HG02759 (cell line): ENCODE results near the gene TIA1.
"Not testable (repeated sequence)": the region's sequence is repeated elsewhere in the genome, so short reads cannot be mapped to it uniquely, and the experiment has no call there.

ENCODE experiments used
- ATAC-seq: cut with Tn5 transposase; IDR thresholded peaks from one replicate; pipeline ENCODE4 v1.9.1; 2021; ENCODE audit warnings: mild to moderate bottlenecking, moderate library complexity; ENCODE audit not compliant: unreplicated experiment

The TIA1 gene, protein sequence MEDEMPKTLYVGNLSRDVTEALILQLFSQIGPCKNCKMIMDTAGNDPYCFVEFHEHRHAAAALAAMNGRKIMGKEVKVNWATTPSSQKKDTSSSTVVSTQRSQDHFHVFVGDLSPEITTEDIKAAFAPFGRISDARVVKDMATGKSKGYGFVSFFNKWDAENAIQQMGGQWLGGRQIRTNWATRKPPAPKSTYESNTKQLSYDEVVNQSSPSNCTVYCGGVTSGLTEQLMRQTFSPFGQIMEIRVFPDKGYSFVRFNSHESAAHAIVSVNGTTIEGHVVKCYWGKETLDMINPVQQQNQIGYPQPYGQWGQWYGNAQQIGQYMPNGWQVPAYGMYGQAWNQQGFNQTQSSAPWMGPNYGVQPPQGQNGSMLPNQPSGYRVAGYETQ

DNA sequence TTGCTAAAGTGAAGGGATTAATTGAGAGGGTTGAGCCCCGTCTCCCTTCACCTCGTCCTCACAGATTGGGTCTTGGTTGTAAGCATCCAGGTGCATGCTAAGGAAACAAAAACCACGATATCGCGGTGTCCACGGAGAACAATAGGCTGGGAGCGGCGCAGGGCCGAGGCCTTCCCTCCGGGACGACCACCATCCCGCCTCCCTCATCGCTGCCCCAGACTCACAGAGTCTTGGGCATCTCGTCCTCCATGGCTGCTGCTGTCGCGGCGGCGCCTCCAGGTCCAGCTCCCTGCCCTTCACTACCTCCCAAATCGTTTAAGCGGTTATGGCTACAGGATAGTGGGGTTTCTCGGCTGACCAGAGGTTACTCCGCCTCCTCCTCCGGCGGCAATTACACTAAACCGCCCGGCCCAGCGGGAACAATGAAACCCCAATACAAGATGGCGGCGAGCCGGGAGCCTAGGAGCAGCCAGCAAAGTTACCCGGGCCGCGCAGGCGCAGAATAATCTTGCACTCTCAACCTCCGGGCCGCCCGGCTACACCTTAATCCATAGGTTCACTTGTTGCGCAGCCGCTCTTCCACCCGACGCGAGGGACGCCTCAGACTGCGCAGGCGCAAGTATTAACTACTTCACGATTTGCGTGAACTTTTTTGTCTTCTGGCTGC lies at the start of gene TIA1:
TSS of gene TIA1 (minus strand) at position 448 of the 667 bp plus-strand sequence. CDS start at position 250, 198 bp downstream.
- peak; percentile 96 for ATAC-seq

DNA sequence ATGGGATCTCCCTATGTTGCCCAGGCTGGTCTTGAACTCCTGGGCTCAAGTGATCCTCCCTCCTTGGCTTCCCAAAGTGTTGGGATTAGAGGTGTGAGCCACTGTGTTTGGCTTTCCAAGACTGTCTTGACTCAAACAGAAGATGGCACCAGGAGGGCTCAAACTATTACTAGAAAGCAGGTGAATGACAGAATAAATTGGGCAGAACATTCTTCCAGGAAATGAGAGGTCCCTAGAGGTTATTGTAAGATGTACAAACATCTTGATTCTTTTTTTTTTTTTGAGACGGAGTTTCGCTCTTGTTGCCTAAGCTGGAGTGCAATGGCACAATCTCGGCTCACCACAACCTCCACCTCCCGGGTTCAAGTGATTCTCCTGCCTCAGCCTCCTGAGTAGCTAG lies 49.4 kb upstream of the TIA1 start:
- ATAC-seq: not testable (repeated sequence)

DNA sequence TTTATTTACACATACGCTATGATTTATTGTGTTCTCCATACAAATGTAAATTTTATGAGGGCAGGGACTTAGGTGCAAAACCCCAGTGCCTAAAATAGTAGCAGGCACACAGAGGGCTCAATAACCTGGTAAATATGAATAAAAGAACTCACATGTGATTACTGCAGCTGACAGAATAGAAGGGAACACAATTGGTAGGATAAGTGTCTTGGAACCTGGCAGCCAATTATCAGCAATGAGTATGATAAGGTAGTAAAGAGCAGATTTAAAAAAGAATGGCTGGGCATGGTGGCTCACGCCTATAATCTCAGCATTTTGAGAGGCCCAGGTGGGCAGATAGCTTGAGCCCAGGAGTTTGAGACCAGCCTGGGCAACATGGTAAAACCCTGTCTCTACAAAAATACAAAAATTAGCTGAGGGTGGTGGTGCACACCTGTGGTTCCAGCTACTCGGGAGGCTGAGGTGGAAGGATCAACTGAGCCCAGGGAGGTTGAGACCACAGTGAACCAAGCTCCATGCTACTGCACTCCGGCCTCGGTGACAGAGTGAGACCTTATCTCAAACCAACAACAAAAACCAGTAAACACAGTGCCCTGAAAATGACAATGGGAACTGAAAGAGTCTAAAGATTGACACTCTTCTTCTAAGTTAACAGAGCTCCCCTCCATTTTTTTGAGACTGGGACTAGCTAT lies 35.2 kb upstream of the TIA1 start:
- no peak for ATAC-seq

DNA sequence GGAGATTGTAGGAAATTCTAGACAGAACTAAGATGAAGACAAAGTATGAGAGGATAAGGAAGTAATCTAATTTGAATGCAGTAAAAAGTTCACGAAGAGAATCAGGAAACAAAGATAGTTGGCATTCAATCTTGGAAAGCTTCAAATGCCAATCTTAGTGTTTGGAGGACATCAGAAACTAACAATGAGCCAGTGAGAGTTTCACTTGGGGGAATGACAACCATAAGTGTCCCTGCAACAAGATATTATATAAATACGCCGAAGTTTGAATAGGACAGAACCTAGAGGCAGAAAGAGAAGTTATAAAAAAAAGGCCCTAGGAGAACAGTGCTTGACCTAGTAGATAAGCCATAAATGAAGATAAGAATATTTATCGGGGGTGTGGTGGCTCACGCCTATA lies 34.0 kb upstream of the TIA1 start:
- ATAC-seq: no peak

DNA sequence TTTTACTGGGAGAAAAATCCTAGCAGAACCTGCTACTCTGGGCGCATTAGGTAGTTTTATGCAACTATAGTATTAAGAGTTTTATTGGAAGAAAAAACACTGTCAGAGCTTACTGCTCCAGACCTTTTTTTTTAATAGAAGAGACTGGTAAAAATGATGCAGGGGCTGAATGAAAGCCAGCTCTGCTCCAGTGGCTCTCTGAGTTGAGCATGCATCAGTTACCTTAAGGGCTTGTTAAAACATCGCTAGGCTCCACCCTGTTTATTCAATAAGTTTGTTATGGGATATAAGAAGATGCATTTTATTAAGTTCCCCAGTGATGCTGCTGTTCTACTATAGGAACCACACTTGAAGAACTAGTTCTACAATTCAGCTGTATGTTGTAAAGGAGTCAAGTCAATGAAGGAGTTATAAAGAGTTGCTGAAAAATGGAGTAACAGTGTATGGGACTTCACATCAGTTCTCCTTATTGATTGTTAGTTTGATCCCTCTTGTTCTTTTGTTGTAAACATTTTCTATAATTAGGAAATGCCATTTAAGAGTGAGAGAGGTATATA lies 31.9 kb upstream of the TIA1 start:
- ATAC-seq: no peak

DNA sequence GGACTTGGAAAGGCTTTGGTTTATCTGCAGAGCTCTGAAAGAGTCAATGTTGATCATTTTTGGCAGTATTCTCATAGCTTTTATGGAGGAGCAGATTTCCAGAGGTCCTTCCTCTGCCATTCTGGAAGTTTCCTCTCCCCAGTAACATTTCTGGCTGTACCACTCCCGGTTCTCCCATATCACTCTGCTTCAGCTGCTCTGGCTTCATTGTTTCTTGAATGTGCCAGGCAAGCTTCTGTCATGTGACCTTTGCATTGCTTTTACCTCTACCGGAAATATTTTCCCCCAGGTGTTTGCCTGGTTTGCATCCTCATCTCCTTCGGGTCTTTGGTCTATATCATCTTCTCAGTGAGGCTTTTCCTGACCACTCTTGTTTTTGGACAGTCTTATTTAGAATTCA lies 21.9 kb upstream of the TIA1 start:
- no peak for ATAC-seq

DNA sequence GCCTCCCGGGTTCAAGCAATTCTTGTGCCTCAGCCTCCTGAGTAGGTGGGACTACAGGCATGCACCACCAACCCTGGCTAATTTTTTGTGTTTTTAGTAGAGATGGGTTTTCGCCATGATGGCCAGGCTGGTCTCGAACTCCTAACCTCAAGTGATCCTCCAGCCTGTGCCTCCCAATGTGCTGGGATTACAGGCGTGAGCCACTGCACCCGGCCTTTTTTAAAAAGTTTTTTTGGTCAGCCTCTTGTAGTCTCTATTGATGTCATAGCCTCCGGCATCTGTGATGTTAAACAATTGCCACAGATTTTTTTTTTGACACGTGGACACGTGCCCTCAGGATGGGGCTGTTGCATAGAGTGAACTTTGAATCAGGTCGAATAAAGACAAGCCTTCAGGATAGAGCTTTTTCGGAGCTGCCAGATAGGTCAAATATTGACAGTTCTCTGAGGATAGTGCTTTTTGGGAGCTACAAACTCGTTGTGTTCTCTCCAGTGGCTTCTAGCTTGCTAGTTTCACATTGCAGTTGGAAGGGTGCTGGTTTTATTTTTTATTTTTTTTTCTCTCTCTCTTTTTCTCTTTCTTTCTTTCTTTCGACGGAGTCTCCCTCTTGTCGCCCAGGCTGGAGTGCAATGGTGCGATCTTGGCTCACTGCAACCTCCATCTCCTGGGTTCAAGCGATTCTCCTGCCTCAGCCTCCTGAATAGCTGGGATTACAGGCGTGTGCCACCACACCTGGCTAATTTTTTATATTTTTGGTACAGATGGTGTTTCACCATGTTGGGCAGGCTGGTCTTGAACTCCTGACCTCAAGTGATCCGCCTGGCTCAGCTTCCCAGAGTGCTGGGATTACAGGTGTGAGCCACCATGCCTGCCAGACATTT lies 21.2 kb upstream of the TIA1 start:
- not testable (repeated sequence) for ATAC-seq

DNA sequence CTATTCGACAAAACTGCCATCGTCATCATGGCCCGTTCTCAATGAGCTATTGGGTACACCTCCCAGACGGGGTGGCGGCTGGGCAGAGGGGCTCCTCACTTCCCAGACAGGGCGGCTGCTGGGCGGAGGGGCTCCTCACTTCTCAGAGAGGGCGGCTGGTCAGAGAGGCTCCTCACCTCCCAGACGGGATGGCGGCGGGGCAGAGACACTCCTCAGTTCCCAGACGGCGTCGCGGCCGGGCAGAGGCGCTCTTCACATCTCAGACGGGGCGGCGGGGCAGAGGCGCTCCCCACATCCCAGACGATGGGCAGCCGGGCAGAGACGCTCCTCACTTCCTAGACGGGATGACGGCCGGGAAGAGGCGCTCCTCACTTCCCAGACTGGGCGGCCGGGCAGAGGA lies 18.5 kb upstream of the TIA1 start:
- not testable (repeated sequence) for ATAC-seq

DNA sequence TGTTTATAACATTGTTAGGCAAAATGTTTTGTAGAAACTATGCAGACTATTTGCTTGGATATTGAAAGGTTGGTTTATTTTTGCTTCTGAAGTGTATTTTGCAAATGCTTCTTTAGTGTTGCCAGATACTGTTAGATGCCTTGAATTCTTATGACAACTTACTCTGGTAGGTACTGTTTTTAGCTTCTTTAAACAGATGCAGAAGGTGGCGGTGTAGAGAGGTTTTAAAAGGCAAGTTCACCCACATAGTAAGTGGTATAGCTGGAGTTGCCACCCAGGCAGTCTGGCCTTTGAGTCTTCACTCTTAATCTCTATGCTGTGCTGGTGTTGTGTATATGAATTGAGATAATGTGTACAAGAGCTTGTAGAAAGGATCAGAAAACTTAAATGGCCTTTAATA lies 13.1 kb upstream of the TIA1 start:
- ATAC-seq: no peak

DNA sequence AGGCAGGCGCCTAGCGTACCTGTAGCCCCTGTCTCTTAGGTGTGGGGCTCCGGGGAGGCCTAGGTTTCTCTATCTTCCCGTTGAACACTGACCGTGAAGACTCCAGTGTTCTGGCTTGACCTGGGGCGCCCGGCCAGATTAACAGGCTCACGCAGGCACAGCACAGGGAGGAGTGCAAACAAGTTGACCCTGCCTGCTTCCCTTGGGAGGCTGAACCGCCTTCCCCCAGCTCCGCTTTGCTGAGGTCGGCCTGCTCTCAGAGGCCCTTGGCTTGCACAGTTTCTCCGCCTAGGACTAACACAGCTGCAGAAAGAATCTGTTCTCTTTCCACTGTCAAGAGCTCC lies 10.1 kb upstream of the TIA1 start:
- no peak for ATAC-seq

DNA sequence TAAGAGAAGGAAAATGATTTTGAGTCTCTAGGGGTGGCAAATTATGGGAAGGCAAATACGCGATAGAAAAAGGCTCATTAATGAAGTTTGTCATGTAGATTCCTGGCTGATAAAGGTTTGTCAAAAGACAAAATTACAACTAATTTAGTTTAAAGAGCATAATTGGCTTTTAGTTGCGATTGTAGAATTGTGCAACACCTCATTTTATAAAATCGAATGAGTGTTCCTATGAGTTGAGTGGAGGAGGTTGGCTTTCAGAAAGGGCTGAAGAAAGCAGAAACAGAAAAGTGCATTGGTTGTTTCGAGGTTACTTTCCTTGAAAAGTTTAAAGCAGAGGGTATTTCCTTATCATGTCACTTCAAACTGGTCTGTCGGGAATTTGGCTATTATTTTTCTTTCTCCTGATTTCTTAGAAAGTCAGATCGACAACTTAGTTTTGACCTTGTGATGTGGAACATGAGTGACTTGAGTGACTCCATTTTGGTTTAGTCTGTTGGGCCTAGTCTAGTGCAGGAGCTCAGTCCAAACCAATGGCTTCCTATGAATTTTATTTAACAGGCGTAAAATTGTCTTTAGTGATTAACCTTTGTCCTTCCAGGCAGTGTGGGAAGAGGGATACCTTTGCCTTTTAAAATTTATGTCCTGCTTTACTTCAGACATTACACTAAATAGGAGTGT lies 7.3 kb upstream of the TIA1 start:
- ATAC-seq: no peak

DNA sequence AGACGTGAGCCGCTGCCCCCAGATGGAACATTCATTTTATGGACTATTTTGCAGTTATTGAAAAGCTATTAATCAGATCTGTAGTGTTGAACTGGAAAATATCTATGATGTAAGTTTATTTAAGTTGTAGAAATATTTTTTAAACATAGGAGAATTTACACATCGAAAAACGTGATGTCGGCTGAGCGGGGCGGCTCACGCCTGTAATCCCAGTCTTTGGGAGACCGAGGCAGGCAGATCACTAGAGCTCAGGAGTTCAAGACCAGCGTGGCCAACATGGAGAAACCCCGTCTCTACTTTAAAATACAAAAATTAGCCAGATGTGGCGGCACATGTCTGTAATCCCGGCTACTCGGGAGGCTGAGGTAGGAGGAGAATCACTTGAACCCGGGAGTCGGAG lies 2.0 kb upstream of the TIA1 start:
- ATAC-seq: no peak

DNA sequence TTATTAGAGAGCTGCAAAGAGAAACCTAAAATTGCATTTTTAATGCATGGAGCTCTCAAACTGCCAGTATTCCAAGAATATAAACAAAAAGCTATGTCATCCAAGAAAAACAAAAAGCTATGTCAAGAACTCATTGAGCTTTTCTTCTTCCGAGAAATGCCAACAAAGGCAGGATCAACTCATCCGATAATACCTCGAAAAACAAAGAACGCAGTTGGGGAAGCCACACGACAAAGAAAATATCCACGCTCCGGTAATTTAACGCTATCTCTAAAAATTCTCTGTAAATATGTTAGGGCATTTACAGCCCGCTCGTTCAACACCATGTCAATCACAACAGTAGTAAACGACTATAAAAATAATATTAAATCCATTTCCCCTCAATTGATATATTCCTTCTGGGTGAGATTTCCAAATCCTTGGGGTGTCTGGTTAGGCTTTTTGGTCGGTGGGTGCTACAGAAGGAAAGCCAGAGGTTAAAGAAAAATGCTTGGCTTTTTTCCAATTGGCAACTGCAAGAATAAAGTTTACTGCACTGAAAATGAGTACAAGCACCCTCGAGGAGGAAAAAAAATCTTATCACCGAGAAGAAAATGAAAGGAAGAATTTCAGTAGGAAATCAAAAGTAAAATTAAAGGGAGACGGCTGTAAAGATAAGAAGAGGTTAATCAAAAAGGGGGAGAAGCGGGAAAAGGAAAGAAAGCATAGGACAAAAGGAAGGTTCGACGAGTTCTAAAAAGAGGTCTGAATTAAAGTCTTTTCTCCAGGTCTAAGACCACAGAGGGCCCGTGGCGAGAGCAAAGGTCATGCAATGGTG lies 856 bp downstream of the TIA1 start:
- no peak for ATAC-seq

DNA sequence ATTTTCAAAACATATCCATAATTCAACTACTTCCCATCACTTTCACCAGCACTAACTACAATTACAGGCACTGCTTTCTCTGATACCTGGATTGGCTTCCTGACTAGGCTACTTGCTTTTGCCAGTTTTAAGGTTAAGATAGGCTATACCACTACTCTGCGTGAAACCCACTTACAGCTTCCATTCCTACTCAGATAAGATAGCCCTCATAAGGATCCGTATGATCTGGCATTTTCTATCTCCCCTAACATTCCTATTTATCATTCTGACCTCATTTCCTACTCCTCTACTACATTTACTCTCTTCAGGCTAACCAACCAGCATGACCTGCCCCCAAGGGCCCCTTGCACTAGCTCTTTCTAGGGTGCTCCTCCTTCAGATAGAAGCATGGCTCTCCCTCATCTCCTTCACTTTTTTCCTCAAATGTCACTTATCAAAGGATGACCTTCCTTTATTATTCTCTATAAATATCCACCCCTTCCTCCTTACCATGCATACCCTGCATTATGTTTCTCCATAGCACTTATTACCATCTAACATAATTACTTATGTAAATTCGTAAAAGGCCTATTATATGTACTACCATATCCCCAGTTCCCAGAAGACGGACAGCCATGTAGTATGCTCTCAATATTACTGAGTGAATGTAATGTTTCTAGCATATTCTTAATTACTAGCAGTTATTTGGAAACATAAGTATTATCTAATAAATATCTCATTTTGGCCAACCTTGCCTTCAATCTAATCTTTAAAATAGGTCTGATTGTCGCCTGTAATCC lies 4.4 kb downstream of the TIA1 start:
- no peak for ATAC-seq

DNA sequence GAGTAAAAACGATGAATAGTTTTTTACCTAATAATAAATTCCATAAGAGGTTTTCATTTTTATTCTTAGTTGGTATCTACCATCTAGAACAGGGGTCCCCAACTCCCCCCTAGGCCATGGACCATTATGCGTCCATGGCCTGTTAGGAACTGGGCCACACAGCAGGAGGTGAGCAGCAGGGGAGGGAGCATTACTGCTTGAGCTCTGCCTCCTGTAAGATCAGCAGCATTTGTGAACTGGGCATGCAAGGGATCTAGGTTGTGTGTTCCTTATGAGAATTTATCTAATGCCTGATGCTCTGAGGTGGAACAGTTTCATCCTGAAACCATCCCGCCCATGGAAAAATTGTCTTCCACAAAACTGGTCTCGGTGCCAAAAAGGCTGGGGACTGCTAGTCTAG lies 5.9 kb downstream of the TIA1 start:
- no peak for ATAC-seq

DNA sequence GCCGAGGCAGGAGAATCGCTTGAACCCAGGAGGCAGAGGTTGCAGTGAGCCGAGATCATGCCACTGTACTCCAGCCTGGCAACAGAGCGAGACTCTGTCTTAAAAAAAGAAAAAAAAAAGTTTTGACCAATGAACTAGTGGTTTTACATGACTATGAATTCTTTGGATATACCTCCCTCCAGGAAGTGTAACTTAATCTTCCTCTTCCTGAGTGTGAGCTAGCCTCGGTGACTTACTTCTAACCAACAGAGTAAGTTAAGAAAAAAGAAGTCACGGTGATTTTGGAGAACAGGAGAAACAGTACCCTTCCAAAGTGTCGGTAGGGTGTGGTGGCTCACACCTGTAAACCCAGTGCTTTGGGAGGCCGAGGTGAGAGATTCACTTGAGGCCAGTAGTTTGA lies 7.1 kb downstream of the TIA1 start:
- no peak for ATAC-seq

DNA sequence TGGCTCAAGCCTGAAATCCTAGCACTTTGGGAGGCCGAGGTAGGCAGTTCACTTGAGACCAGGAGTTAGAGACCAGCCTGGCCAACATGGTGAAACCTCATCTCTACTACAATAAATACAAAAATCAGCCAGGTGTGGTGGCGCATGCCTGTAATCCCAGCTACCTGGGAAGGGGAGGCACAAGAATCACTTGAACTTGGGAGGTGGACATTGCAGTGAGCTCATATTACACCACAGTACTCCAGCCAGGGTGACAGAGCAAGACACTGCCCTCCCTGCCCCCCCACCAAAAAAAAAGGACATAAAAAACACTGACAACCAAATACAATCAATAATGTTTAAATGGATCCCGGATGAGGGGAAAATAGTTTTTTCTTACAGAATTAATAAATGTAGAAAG lies 7.8 kb downstream of the TIA1 start:
- ATAC-seq: no peak

DNA sequence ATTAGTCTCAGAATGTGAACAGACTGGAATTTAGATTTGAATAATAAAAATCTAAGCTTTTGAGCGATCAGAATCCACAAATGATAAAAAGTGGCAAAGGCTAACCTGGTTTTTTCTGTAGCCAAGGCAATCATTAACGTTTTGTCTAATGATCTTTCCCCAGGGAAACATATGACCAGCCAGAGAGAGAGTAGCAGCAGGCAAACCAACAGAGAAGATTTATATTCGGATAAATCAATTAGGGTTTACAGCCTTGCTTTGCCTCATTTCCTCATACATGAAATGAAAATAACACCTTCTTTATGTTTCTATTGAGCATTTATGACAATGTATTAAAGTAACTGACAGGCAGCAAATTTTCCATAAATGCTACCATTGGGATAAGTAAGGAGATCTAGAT lies 14.5 kb downstream of the TIA1 start:
- ATAC-seq: no peak

DNA sequence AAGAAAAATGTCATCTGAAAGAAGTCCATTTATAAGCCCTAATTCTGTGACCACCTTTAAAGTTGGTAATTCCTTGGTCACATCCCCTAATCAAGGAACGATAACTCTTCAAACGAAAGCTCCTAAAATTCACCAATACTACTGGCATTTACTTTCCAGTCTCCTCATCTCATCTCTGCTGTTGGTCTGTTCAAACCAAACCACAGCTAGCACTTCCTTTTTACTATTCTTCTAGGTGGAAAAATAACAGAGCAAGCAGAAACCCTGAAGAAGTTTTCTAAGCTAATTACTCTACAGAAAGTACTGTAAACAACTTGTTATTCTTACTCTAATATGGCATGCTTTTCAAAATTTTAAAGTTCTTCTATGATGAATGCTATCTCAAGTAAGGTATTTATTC lies 21.6 kb downstream of the TIA1 start:
- no peak for ATAC-seq
